H1 (cell line): ENCODE data around the gene NFATC1. TPM values are rescaled to one million over a fixed set of nuclear protein-coding genes. Genes with fewer than 3 reads are reported as not detected.

Experiments
- BRCA1 ChIP-seq: IDR thresholded peaks from 2 replicates; pipeline ENCODE4 v1.6.1; 2012; ENCODE audit warnings: low read depth, low read length, improper control_type of control experiment
- CHD7 ChIP-seq: fragments of 300-600 bp; sonication (generic); IDR thresholded peaks from 2 replicates; pipeline ENCODE4 v1.7.1; 2012; ENCODE audit warnings: low read length, moderate library complexity, mild to moderate bottlenecking, inconsistent platforms; ENCODE audit not compliant: insufficient replicate concordance
- KDM4A ChIP-seq: IDR thresholded peaks from one replicate; pipeline ENCODE4 v1.7.1; 2012; ENCODE audit warnings: low read depth, mild to moderate bottlenecking, moderate library complexity, low read length, inconsistent platforms; ENCODE audit not compliant: severe bottlenecking
- RAD21 ChIP-seq, 2 experiments: IDR thresholded peaks in 1 of 2; conservative IDR thresholded peaks in 1 of 2; 2 replicates each; pipeline ENCODE4 v1.6.1; 2011; ENCODE audit warnings: low read depth in 2 of 2, low read length in 2 of 2, improper control_type of control experiment in 1 of 2, inconsistent platforms in 1 of 2, mild to moderate bottlenecking in 1 of 2, moderate library complexity in 1 of 2
- RXRA ChIP-seq: IDR thresholded peaks from 2 replicates; pipeline ENCODE4 v1.6.1; 2011; ENCODE audit warnings: low read depth, mild to moderate bottlenecking, low read length, moderate library complexity; ENCODE audit not compliant: insufficient read depth
- polyA plus RNA-seq, 7 experiments: library from polyadenylated mRNA; depleted of rRNA in 3 of 7; stranded (reverse) in 5 of 7; unstranded in 2 of 7; fragments of >200 nt in 5 of 7; fragments of 200-250 nt in 2 of 7; gene quantifications; 1 replicate in 5 of 7; 2 replicates in 1 of 7; 4 replicates in 1 of 7; pipeline versions ENCODE4 v1.2.1 to v1.2.3, GENCODE V29; 2011 to 2013; ENCODE audit warnings: missing spikeins in 2 of 7, mixed read lengths in 2 of 7
- total RNA-seq: library from RNA; stranded (reverse); fragmentation: NEBNext Ultra II Directional; extraction: Animal tissue kit (Norgen Biotek cat#: 25700); gene quantifications from 2 replicates; pipeline ENCODE4 v1.2.1, GENCODE V29; 2021

The NFATC1 gene
- total and polyA plus RNA-seq, 2 of the 8 experiments (the other 6 are each of a cell fraction or from before 2014, with no cell fraction given), result 2.0 to 6.6 TPM

GRCh38 chr18:79456105-79456980 is 60.6 kb downstream of the NFATC1 start (continued):
- no peak for TF ChIP-seq CHD7
- TF ChIP-seq BRCA1, result no peak
- no peak for TF ChIP-seq RXRA
- TF ChIP-seq RAD21 (IDR thresholded peaks at IDR 0.05 in 1 of 2, conservative IDR thresholded peaks at IDR 0.05 in 1 of 2; ENCODE audit: low read depth in 2 of 2, low read length in 2 of 2), result no peak
- no peak for TF ChIP-seq KDM4A
